ENCODE data around the gene ZBTB11. TPM values are rescaled to one million over a fixed set of nuclear protein-coding genes. Genes with fewer than 3 reads are reported as not detected.
"Not testable (repeated sequence)": the region's sequence is repeated elsewhere in the genome, so short reads cannot be mapped to it uniquely, and the experiment has no call there.

The ZBTB11 gene
- total RNA-seq, 1 experiment from 2014 or later, result 31.3 TPM

DNA sequence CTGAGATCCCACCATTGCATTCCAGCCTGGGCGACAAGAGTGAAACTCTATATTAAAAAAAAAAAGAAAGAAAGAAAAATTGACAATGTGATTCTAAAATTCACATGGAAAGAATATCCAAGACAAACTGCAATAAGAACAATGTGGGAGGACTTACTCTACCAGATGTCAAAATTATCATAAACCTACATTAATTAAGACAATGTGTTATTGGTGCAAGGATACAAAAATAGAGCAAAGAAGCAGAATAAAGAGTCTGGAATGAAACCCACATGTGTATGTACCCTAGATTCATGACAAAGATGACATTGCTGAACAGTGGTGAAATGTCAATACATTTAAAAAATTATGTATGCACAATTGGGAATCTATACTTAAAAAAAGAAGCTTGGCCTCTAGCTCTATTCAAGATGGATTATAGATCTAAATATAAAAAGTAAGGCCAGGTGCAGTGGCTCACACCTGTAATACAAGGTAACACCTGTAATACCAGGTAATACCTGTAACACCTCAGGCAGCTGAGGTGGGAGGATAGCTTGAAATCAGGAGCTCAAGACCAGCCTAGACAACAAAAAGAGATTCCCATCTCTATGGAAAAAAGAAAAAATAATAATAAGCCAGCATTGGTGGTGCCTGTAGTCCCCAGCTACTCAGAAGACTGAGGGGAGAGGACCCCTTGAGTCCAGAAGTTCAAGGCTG is 45.7 kb downstream of the ZBTB11 start:
- Histone ChIP-seq H3K9me3 (replicated peaks) (no peaks in the 10 kb centered on the region), H3K27ac (no peak overlapping the region), H3K4me1 (no peaks in the 10 kb centered on the region), H3K27me3 (no peaks in the 10 kb centered on the region), H3K4me3 (no peak overlapping the region), H3K36me3 (no peaks in the 10 kb centered on the region)
- DNase-seq, result no peak

DNA sequence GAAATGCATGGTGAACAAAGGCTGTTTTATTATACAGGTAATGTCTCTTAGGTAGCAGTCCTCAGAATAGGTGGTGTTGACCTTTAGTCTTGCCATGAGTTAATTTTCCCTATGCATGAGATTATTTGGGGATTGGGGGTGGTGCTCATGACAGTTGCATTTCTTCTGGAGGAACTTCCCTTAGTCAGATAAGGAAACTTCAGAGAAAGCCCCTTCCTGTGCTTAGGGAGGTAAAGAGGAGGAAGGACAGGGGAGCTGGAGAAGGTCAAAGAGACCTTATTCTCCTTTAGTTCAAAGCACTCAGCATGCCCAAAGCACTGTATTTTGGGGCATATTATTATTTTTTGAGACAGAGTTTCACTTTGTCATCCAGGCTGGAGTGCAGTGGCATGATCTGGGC is 47.7 kb downstream of the ZBTB11 start:
- H3K27ac ChIP-seq, result no peak overlapping the region
- DNase-seq, result no peak
- no peaks in the 10 kb centered on the region for H3K36me3 ChIP-seq
- no peak overlapping the region for H3K4me3 ChIP-seq
- H3K4me1 ChIP-seq, result no peaks in the 10 kb centered on the region
- no peaks in the 10 kb centered on the region for H3K27me3 ChIP-seq
- H3K9me3 ChIP-seq (replicated peaks), result 0 out of 2 replicates have a peak, but pooled peaks cover 2% of the 10 kb centered on the region

DNA sequence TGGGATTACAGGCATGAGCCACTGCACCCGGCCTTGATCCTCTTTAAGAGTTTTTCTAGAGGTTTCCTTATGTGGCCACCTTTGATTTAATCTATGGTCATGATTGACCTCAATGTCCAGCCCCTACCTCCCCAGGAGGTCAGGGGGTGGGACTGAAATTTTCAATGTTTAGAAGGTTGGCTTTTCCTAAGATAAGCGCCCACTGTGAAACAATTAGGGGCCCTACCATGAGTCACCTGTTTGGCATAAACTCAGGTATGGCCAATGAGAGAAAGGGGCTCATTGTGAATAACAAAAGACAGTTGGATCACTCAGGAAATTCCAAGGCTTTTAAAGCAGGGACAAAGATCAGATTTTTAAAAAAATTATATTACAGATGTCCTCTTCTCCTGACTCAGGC is 51.1 kb downstream of the ZBTB11 start:
- no peaks in the 10 kb centered on the region for H3K4me1 ChIP-seq
- H3K27ac ChIP-seq, result no peak overlapping the region
- no peaks in the 10 kb centered on the region for H3K36me3 ChIP-seq
- DNase-seq, result no peak
- H3K4me3 ChIP-seq, result no peak overlapping the region
- H3K27me3 ChIP-seq, result no peaks in the 10 kb centered on the region
- 0 out of 2 replicates have a peak, but pooled peaks cover 2% of the 10 kb centered on the region for H3K9me3 ChIP-seq (replicated peaks)

DNA sequence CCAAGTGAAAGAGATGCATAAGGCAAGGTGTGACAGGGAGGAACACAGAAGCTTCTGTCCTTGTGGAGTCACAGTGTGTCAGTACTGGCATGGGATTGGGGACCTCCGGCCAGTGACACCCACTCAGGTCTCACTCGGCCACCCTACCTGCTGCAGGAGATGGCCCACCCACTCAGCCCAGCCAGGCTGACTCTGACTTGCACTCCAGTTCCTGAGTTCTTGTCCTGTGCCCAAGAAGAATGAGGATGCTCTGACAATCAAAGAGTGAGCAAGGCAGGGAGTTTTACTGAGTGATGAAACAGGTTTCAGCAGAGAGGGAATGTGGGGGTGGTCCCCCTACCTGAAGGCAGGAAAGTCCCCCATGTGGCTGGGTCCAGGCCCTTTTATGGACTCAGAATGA is 52.1 kb downstream of the ZBTB11 start:
- Histone ChIP-seq H3K27ac (no peak overlapping the region), H3K9me3 (replicated peaks) (0 out of 2 replicates have a peak, but pooled peaks cover 2% of the 10 kb centered on the region), H3K27me3 (no peaks in the 10 kb centered on the region), H3K4me3 (no peak overlapping the region), H3K4me1 (no peaks in the 10 kb centered on the region), H3K36me3 (no peaks in the 10 kb centered on the region)
- no peak for DNase-seq

- H3K4me3 ChIP-seq, result no peak overlapping the region
- H3K9me3 ChIP-seq (replicated peaks), result 0 out of 2 replicates have a peak, but pooled peaks cover 4% of the 10 kb centered on the region
- no peaks in the 10 kb centered on the region for H3K4me1 ChIP-seq
- DNase-seq, result no peak
- no peaks in the 10 kb centered on the region for H3K27me3 ChIP-seq
- no peak overlapping the region for H3K27ac ChIP-seq
- no peaks in the 10 kb centered on the region for H3K36me3 ChIP-seq
Measured at GRCh38 chr3:101623656-101624055, 53.3 kb downstream of the ZBTB11 start.

- 0 out of 2 replicates have a peak, but pooled peaks cover 2% of the 10 kb centered on the region for H3K9me3 ChIP-seq (replicated peaks)
- H3K27me3 ChIP-seq, result no peaks in the 10 kb centered on the region
- no peak for DNase-seq
- no peak overlapping the region for H3K4me3 ChIP-seq
- H3K27ac ChIP-seq, result no peak overlapping the region
- no peaks in the 10 kb centered on the region for H3K36me3 ChIP-seq
- H3K4me1 ChIP-seq, result no peaks in the 10 kb centered on the region
Measured at GRCh38 chr3:101619734-101620133, 57.2 kb downstream of the ZBTB11 start.

GRCh38 chr3:101618726-101619125 is 58.2 kb downstream of the ZBTB11 start:
- 0 out of 2 replicates have a peak, but pooled peaks cover 2% of the 10 kb centered on the region for H3K9me3 ChIP-seq (replicated peaks)
- H3K27ac ChIP-seq, result no peak overlapping the region
- DNase-seq, result no peak
- no peaks in the 10 kb centered on the region for H3K27me3 ChIP-seq
- no peak overlapping the region for H3K4me3 ChIP-seq
- H3K4me1 ChIP-seq, result no peaks in the 10 kb centered on the region
- no peaks in the 10 kb centered on the region for H3K36me3 ChIP-seq

DNA sequence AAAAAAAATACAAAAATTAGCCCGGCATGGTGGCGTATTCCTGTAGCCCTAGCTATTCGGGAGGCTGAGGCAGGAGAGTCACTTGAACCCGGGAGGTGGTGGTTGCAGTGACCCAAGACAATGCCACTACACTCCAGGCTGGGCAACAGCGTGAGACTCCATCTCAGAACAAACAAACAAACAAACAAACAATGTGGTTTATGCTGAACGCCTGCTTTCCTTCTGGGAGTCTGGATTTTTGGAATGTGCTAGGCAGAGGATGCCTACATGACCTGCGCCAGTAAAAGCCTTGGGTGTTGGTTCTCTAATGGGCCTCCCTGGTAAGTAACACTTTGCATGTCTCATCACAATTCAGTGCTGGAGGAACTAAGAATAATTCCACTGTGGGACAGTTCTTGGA is 59.5 kb downstream of the ZBTB11 start:
- Histone ChIP-seq H3K36me3 (no peaks in the 10 kb centered on the region), H3K9me3 (replicated peaks) (0 out of 2 replicates have a peak, but pooled peaks cover 2% of the 10 kb centered on the region)
- no peak for DNase-seq

DNA sequence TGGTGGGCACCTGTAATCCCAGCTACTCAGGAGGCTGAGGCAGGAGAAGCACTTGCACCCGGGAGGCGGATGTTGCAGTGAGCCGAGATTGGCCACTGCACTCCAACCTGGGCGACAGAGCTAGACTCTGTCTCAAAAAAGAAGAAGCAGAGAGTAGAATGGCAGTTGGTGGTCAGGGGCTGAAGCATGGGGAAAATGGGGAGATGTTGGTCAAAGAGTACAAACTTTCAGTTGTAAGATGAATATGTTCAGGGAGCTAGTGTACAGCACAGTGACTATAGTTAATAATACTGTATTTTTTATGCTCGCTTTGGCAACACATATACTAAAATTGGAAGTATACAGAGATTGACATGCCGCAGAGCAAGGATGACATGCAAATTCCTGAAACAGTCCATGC is 61.4 kb downstream of the ZBTB11 start:
- Histone ChIP-seq H3K4me1 (no peaks in the 10 kb centered on the region), H3K4me3 (no peak overlapping the region), H3K36me3 (no peaks in the 10 kb centered on the region), H3K27ac (no peak overlapping the region), H3K9me3 (replicated peaks) (0 out of 2 replicates have a peak, but pooled peaks cover 2% of the 10 kb centered on the region), H3K27me3 (no peaks in the 10 kb centered on the region)
- no peak for DNase-seq

More for the DNA sequence above, 59.5 kb downstream of the ZBTB11 start:
- Histone ChIP-seq H3K4me1 (no peaks in the 10 kb centered on the region), H3K27ac (no peak overlapping the region), H3K4me3 (no peak overlapping the region), H3K27me3 (no peaks in the 10 kb centered on the region)

DNA sequence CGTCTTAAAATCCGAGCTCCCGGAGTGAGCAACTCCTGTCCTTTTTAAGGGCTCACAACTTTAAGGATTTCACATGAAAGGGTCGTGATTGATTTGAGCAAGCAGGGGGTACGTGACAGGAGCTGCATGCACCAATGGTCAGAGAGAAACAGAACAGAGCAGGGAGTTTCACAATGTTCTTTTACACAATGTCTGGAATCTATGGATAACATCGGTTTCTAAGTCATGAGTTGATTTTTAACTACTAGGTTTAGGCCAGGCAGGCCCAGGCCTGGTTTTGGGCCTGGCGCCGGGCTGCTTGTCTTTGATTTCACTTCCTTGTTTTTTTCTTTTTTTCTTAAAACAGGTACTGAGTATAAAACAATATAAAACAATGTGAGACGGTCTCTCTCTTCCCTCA is 63.9 kb downstream of the ZBTB11 start:
- not testable (repeated sequence) for H3K4me3 ChIP-seq; DNase-seq; H3K27ac ChIP-seq; H3K4me1 ChIP-seq; H3K36me3 ChIP-seq; H3K9me3 ChIP-seq (replicated peaks); H3K27me3 ChIP-seq

DNA sequence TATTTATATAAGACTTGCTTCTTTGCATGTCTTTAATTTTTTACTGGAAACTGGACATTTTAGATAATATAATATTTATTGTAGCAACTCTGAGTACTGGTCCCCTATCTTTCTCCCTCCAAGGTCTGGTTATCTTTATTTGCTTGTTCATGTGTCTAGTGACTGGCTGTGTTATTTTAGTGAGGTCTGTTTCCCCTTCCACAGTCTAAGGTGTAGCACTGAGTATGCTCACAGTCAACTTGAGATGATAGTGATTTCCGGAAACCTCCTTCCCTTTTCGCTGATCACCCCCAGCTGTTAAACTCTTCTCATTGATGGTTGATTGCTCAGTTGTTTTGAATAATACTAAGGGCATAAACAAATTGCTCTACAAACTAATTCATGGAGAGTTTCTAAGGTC is 65.9 kb downstream of the ZBTB11 start:
- Histone ChIP-seq H3K9me3 (replicated peaks) (no peaks in the 10 kb centered on the region), H3K27ac (no peak overlapping the region), H3K4me1 (no peaks in the 10 kb centered on the region), H3K27me3 (no peaks in the 10 kb centered on the region), H3K36me3 (no peaks in the 10 kb centered on the region), H3K4me3 (no peak overlapping the region)
- no peak for DNase-seq

DNA sequence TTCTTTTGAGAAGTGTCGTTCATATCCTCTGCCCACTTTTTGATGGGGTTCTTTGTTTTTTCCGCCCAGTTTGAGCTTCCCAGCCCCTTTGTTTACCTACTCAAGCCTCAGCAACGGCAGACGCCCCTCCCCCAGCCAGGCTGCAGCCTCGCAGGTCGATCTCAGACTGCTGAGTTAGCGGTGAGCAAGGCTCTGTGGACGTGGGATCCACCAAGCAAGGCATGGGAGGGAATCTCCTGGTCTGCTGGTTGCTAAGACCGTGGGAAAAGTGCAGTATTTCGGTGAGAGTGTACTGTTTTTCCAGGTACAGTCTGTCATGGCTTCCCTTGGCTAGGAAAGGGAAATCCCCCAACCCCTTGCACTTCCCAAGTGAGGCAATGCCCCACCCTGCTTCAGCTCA is 71.5 kb downstream of the ZBTB11 start:
- not testable (repeated sequence) for H3K4me1 ChIP-seq; H3K9me3 ChIP-seq (replicated peaks); H3K27me3 ChIP-seq; DNase-seq; H3K36me3 ChIP-seq; H3K27ac ChIP-seq; H3K4me3 ChIP-seq

DNA sequence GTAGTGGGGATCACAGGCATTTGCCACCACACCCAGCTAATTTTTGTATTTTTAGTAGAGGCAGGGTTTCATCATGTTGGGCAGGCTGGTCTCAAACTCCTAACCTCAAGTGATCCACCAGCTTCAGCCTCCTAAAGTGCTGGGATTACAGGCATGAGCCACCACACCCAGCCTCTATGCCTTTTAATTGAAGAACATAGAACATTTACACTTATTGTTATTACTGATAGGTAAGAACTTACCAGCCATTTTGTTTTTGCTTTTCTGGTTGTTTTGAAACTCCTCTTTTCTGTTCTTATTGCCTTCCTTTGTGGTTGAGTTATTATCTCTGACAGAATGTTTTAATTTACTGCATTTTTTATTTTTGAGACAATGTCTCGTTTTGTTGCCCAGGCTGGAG is 73.7 kb downstream of the ZBTB11 start:
- Histone ChIP-seq H3K27me3 (no peaks in the 10 kb centered on the region), H3K9me3 (replicated peaks) (no peaks in the 10 kb centered on the region; the same call in 1 of the 2 replicates), H3K27ac (no peak overlapping the region), H3K4me1 (no peaks in the 10 kb centered on the region), H3K36me3 (no peaks in the 10 kb centered on the region), H3K4me3 (no peak overlapping the region)
- no peak for DNase-seq

- no peaks in the 10 kb centered on the region; the same call in 1 of the 2 replicates for H3K9me3 ChIP-seq (replicated peaks)
- no peaks in the 10 kb centered on the region for H3K27me3 ChIP-seq
- H3K4me1 ChIP-seq, result no peaks in the 10 kb centered on the region
- peaks cover 2% of the 10 kb centered on the region; the same call in 1 of the 2 replicates for H3K36me3 ChIP-seq
- H3K27ac ChIP-seq, result no peak overlapping the region
- H3K4me3 ChIP-seq, result no peak overlapping the region
- DNase-seq, result no peak
Measured at GRCh38 chr3:101602731-101603130, 74.2 kb downstream of the ZBTB11 start.
